Activated effector memory CD4-positive, alpha-beta T cell treated with anti-CD3 and anti-CD28 coated beads, Interleukin-2, amount 50 U/mL, for 16 hours (primary cell): ENCODE measurements around the gene IL31.

ENCODE experiments used
- DNase-seq: peaks from one replicate; pipeline ENCODE4 v3.0.0-alpha.2; 2020

IL31 gene

DNA sequence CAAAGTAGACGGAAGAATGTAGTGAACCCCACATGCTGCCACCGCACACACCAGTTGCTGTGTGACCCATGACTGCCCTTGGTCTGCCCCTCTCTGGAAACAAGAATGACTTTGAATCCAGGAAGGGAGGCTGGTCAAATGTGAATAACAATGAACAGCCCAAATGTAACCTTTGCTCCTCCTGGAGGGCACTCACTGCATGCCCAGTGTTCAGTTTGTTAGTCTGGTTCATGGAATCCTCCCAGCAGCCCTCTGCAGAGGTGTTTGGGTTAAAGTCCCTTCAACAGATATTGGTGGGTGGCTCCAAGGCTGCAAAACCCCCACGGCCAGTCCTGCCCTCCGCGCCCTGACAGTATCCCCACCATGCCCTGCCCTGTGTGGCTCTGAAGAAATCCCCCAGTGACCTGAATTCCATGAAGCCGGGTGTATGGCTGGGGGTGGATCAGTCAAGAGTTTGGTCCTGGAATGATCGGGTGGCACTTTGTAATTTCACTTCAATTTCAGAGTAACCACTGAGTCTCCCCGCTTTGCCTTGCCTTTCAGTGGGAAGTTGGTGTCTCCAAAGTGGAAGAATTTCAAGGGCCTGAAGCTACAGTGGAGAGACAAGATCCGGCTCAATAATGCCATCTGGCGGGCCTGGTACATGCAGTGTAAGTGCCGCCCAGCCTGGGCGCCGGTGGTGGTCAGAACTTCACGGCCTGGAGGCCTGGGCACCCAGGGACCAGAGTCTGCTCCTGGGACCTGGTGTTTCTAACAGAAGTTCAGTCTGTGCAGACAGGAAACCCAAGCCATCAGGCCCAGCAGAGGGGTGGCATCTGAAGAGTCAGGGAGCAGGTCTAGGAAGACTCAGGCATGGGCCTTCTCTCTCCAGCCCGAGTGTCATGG is 47.1 kb downstream of the IL31 start:
- no peak for DNase-seq

DNA sequence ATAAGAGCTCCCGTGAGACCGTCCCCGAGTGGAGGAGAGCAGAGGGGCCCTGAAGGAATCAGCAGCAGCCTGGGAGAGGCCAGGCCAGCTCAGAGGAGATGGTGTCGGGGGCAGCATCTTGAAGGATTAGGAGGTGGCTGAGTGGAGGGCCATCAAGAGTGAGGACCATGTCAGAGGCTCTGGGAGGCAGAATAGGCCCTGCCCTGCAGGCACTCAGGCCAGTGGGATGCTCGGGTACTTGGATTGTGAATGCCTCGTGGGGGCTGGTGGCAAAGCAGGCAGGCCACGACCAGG is 47.7 kb downstream of the IL31 start:
- DNase-seq: no peak

DNA sequence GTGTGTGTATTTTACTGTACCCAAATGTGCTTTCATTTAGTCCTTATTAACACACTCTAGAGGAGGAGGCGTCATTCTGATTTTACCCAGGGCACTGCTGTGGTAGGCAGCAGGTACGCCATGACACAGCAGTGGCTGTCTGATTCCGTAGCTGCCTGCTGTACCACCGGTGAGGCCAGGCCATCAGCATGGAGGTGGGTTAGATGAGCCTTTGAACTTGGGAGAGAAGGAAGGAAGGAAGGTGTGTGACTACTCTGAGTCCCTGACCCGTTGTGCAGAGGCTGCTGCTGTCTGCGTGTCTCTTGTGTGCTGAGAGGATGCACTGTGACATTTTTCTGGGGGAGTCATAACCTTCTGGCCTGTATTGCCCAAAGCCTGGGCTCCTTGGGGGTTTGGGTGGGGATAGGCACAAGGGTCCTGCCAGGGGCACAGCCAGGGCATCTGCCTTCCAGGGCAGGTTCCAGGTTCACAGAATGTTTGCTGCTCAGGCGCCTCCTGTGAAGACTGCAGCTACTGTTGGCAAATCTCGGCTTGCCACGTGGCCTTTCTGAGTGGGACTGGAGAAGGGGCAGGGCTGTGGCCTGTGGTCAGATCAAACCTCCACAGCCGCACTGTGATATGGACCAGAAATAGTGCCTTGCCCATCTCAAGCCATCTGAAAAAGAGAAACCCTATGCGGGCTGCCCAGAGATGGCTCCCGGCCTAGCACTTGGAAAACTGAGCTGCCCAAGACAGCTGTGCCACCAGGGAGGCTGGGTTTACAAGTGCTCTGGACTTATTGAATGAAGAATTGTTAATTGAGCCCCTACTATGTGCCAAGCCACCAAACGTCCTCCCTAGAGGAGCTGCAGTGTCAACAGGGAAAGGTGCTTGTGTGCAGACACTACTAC is 48.3 kb downstream of the IL31 start:
- no peak for DNase-seq

DNA sequence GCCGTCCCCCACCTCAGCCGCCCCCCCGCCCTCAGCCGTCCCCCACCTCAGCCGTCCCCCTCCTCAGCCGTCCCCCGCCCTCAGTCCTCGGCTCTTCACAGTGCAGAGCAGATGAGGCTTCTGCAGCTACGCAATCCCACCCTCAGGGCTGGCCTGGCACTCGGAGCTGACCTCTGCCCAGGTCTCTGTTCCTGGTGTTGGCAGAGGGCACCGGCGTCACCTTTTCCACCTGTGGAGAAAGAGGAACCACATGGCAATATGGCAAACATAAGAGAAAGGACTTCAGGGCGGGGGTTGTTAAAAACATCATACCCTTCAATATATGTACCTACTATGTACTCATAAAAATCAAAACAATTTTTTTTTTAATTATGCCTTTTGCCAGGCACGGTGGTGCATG is 49.7 kb downstream of the IL31 start:
- DNase-seq: no peak

DNA sequence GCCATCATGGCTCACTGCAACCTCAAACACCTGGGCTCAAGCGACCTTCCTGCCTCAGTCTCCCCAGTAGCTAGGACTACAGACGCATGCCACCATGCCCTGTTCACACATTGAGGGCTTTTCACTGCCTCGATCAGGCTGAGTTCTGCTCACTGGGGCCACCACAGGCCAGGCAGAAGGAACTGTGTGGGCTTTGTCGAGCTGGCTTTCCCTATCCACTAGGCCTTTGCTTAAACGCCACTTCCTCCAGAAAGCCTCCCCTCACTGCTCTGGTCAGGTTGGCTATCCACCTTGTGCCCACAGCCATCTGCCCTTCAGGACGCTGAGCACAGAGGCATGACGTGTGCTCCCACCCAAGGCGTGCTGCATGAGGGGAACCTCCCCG is 50.3 kb downstream of the IL31 start:
- no peak for DNase-seq

DNA sequence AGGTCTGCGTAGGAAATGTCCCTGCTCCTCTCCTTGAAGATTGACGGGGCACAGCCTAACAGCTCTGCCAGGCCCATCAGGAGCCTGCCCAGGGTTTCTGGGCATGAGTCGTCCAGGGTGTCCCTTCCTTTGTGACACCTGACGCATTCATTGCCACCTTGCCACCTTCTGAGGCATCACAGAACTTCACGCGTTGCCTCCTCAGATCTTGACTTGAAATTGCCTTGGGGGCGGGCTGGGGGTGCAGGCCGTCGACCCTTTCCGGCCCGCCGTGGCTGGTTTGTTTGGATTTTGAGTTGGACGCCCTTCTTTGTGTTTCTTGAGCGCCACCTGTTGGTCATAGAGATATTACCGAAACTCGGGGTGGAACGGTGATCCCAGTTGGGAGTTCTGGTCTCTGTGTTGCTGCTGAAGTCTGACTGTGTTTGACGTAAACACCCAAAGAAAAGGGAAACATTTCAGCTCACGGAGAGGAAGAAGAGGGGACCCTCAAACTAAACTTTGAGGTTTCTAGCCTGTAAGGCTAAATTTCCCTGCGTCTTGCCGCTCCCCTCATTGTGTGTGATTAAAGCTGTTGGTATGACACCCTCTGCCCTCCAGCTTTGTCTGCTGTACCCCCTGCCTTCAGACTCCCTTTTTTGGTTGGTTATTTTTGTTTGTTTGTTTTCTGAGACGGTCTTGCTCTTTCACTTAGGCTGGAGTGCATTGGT is 50.8 kb downstream of the IL31 start:
- peak; percentile 85 for DNase-seq
